HG03159 (cell line): ENCODE data around the gene RAI14.
"Not testable (repeated sequence)": the region's sequence is repeated elsewhere in the genome, so short reads cannot be mapped to it uniquely, and the experiment has no call there.

Experiments
- ATAC-seq: cut with Tn5 transposase; IDR thresholded peaks from one replicate; pipeline ENCODE4 v1.9.1; 2021; ENCODE audit warnings: mild to moderate bottlenecking, moderate library complexity; ENCODE audit not compliant: unreplicated experiment

Gene RAI14

GRCh38 chr5:34724741-34725140 lies 68.6 kb downstream of the RAI14 start:
- no peak for ATAC-seq

GRCh38 chr5:34727166-34727749 lies 71.1 kb downstream of the RAI14 start:
- not testable (repeated sequence) for ATAC-seq

- no peak for ATAC-seq
Observed at GRCh38 chr5:34728236-34728635, 72.1 kb downstream of the RAI14 start.

GRCh38 chr5:34731435-34732232 lies 75.5 kb downstream of the RAI14 start:
- ATAC-seq: no peak

GRCh38 chr5:34734326-34734725 lies 78.2 kb downstream of the RAI14 start:
- ATAC-seq: no peak

DNA sequence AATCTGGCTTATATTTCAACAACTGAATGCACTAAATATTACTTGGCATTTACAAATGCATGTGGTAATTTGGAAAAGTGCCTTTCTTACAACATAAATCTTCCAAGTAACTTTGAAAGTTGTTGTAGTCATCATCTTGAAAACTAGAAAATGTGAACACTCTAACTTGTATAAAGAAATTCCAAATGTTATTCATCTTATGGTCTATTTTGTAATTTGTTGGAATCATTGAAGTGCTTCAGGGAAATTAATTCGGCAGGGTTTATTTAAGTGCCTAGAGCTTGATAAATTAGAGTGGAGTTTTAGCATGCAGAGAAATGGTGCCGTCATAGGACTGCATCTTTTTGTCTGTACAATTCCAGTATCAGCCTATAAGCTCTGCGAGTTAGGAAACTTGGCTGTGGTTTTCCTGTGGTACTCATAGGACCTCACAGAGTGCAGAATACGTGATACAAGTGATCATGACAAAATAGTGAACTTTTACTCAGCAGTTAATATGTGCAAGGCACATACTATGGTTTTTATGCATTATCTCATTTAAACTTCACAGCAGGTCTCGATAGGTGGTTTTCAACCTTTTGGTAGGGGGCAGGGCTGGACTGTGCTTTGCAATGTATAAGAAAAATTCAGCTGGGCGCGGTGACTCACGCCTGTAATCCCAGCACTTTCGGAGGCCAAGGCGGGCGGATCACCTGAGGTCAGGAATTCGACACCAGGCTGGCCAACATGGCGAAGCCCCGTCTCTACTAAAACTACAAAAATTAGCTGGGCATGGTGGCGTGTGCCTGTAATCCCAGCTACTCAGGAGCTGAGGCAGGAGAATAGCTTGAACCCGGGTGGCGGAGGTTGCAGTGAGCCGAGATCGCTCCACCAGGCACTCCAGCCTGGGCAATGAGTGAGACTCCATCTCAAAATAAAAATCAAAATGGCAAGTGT lies 79.6 kb downstream of the RAI14 start:
- ATAC-seq: no peak

GRCh38 chr5:34736445-34737115 lies 80.5 kb downstream of the RAI14 start:
- ATAC-seq: no peak

DNA sequence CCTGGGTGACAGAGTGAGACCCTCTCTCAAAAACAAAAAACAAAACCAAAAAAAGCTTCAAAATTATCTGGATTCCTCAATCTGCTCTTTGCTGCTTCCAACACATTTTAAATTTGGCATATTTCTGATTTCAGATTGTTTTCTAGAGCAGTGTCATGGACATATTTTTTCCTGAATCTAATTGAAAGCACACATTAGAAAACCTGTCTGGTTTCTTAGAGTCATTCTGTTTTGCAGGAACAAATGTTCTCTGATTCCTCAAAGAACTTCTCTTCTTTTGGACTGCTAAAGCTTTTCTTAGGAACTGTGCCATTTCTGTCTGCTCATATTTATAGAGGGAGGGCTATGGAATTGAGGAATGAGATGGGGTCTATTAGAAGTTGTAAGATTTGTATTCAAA lies 81.6 kb downstream of the RAI14 start:
- no peak for ATAC-seq

DNA sequence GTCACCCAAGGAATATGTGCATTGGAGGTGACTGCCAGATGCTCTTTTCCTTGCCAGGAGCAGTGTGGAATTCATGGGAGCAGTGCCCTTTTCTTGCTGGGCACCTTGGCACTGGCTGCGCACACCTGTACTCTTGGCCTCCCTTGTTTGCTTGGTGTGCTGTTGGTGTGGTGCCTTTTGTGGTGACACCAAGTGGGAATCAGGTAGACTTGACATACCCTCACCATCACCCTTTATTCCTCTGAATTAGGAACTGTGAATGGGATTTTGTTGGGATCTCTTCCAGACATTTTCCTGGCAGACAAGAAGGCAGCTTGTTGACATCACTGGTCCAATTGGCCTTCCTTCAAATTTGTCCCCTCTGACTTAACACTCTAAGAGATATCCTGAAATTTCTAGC lies 82.3 kb downstream of the RAI14 start:
- no peak for ATAC-seq

DNA sequence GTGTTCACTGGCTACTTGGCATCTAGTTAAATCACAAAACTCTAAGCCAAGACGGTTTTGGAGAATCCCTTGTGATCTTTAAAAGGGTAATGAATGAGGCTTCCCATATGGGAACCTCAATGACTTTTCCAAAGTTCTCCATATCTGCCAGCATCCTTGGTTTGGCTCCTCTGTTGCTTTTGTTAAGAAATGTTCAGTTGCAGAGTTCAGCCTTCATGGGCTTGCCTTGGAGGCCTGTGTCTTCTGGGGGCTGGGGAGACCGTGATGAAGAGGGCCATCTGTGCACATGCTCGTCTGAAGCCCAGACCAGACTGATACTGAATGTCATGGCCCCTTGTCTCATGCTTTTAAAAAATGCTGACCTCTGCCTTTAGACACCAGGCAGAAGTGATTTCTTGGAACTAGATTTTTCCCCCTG lies 84.3 kb downstream of the RAI14 start:
- ATAC-seq: no peak

DNA sequence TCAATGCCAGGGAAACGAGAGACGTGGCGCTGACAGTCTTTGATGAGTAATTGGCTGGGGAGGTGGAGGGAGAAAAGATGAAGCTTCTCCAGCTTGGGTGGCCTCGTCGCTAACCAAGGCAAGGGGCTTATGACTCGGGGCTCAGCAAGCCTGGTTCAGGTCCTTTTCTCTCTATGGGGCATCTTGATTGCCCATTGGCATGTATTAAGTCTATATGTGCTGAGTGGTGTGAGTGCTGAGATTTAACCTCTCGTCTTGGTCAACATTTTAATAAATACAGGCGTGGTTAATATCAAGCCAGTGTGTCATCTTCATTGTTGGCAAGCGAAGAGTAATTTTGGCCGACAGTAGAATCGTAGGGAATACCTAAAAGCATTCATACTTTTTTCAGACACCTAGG lies 85.9 kb downstream of the RAI14 start:
- no peak for ATAC-seq

GRCh38 chr5:34743878-34744277 lies 87.8 kb downstream of the RAI14 start:
- ATAC-seq: no peak

- ATAC-seq: no peak
Observed at GRCh38 chr5:34748431-34748830, 92.3 kb downstream of the RAI14 start.

DNA sequence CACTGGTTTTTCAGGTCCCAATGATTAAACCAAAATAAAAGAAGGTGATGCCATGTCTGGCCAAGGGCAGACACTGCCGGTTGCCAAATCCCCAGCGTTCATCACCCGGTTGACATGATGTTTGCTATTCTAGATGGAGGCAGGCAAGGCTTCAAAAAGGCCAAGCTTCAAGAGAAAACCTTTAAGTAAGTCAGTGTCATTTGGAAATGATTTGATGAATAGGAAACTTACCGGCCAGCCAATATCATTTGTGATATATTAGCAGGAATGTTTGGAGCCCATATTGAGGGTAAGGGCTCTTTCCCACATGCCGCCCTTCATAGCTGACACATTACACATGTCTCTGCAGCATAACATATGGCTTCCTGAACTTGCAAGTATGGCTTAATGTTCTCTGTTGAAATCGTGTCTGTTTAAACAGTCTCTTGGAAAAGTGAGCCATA lies 93.3 kb downstream of the RAI14 start:
- ATAC-seq: no peak

- no peak for ATAC-seq
Observed at GRCh38 chr5:34750206-34750605, 94.1 kb downstream of the RAI14 start.

GRCh38 chr5:34751807-34752736 lies 95.9 kb downstream of the RAI14 start:
- no peak for ATAC-seq

- not testable (repeated sequence) for ATAC-seq
Observed at GRCh38 chr5:34753236-34753635, 97.1 kb downstream of the RAI14 start.

GRCh38 chr5:34755926-34756325 lies 99.8 kb downstream of the RAI14 start:
- ATAC-seq: no peak

DNA sequence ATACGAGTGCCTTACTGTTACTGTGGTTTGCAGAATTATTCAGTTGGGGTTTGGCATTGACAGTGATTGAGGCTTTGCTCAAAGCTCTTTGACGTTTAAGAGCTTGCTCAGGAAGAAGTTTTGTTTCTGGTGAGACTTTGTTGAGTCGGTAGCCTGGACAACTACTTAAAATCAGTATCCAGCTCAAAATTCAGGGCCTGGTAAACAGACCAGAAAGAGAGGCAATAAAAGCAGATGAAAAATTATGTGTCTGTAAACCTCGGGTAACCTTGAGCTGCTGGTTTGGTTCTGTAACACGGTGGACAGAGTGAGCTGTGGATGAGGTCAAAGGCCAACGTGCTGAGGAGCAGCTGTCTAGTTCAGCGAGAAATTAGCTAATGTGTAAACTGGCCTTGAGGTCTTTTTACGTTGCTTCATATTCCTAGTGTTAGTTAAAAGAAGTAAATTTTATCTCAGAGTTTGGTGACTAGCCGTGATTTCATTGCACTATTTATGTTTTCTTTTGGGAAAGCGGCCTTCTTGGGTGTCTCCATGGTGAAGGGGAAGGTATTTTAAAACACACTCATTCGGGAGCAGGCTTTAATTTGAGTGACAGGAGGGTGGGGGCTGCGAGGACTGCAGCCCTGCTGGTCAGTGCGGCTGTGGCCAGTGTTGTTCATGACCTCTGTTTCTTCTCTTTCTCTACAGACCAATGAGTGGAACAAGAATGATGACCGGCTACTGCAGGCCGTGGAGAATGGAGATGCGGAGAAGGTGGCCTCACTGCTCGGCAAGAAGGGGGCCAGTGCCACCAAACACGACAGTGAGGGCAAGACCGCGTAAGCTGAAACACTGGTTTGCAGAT lies 100.9 kb downstream of the RAI14 start:
- no peak for ATAC-seq
